Stimulated activated CD4-positive, alpha-beta T cell treated with anti-CD3 and anti-CD28 coated beads, Interleukin-2, amount 100 ng/mL, for 4 hours (primary cell): ENCODE data around the gene FHAD1.
A peak's percentile ranks its signal among the peaks of the same experiment; 100 is the strongest.

Experiments
- DNase-seq: peaks from one replicate; pipeline ENCODE4 v3.0.0-alpha.2; 2020; ENCODE audit warnings: low read depth

The FHAD1 gene

DNA sequence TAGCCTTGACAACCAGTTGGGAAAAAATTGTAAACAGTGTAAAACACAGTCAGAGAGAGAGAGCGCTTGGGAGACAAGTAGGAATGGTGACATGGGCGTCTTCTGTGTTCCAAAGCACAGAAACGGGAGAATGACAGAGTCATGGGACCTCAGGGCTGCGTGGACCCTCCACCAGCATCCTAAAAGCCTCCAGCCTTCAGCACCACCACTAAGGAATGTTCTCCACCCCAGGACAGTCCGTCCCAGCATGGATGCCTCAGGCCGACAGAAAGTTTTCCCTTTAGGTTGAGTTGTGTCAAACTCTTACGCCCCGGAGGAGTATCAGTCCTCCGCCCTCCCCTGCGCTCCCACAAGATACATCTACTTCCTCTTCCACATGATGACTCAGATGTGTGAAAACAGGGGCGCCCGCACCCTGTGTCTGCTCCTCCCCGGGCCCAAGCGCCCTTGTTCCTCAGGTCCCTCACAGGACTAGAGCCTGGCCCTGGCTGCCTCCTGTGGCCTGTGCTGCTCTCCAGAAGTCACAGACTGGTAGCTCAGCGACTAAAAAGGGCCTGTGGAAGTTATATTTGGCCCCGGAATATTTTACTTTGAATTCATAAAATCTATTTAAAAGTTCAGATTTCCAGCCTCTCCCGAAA, 98.8 kb downstream of the FHAD1 start:
- peak; percentile 17 for DNase-seq

GRCh38 chr1:15346346-15347030, 99.5 kb downstream of the FHAD1 start:
- DNase-seq = no peak

DNA sequence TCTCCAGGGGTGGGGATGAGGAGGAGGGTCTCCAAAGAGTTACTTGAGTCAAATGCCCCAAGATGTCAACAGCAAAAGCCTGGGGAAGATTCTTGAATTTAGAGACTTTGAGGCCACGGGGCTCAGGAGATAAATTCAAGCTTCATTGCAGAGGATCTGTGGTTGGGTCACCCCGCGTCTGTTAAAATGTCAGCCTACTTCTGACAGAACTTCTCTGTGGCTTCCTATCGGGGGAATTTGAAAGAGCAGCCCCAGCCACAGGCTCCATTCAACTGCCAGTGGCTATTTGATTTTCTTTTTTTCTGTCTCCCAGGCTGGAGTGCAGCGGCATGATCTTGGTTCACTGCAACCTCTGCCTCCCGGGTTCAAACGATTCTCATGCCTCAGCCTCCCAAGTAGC, 100.2 kb downstream of the FHAD1 start:
- no peak for DNase-seq

DNA sequence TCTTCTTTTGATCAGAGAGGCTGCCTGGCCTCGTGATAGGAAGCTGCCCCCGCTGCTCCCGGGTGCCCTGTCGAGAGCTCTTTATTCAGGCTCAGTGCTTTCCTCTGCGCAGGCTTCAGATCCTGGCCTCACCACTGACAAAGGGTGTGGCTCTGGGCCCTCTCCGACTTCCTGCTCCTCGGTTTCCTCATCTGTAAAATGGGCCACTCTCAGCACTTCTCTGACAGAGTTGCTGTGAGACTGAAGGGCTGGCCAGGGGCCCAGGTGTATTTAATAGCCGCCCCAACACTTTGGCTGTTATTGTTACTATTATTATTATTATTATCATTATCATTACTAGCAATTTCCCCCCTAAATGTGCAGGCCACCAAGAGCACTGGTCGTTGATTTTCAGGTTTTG, 101.6 kb downstream of the FHAD1 start:
- DNase-seq = no peak

- no peak for DNase-seq
Observed at GRCh38 chr1:15349133-15349532, 102.1 kb downstream of the FHAD1 start.

- DNase-seq = no peak
Observed at GRCh38 chr1:15350151-15350550, 103.1 kb downstream of the FHAD1 start.

DNA sequence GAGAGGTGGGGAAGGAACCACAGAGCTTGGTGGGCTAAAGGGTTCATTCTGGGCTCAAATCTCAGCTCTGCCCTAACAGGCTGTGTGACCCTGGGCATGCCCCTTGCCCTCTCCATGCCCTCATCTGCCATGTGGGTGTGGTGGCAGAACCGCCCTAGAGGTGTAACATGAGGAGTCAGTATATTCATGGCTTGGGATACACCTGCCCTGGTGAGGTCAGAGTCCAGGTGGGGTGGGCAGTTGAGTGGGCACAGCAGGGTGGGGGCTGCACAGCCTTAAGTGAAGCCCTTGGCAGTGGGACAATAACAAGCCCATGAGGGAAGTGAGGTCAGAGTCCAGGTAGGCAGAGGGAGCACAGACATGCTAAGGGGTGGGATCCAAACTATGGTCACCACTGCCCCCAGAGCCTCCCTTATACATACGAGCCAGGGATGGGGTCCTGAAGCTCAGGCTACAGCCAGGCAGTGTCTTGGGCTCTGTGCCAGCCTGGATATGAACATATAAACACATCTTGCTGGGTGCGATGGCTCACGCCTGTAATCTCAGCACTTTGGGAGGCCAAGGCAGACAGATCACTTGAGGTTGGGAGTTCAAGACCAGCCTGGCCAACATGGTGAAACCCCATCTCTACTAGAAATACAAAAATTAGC, 103.7 kb downstream of the FHAD1 start:
- DNase-seq = no peak

GRCh38 chr1:15351310-15351709, 104.3 kb downstream of the FHAD1 start:
- no peak for DNase-seq

DNA sequence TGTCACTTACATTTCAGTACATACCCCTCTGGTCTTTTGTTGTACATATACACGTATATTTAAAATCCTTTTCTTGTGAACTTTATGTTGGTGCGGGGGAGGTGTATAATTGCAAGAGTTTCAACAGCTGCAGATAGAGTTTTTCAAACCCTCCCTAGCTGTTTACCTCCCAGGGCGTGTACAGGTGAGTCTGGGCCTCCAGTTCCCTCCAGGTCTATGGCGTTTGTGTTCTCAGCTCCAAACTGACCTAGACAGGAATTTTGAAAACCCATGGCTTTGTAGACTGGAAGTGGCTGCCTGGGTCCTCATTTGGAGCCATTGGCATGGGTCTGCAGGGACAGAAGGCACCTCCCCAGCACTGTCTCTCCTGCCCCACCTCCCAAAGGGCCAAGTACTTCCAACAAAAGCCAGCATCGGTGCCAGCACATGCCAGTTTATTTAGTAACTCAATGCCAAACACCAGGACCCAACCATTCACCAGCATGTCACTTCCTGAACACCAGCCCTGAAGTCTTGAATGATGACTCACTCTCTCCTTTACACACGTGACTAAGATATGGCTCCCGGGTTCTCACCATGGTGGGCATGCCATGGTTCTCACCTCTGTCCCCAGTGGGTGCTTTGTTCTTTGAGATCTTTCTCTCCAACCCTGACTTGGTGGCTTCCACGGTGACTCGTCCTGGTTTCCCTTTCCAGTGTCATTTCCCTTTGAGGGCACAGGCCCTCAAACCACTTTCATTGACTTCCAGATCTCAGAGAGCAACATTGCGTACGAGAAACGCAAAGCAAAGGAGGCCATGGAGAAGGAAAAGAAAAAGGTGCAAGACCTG, 105.3 kb downstream of the FHAD1 start:
- DNase-seq = peak; percentile 24

- no peak for DNase-seq
Observed at GRCh38 chr1:15353839-15354579, 107.0 kb downstream of the FHAD1 start.

- DNase-seq = no peak
Observed at GRCh38 chr1:15354580-15354965, 107.5 kb downstream of the FHAD1 start.

- no peak for DNase-seq
Observed at GRCh38 chr1:15355968-15356625, 109.1 kb downstream of the FHAD1 start.

GRCh38 chr1:15357612-15358207, 110.7 kb downstream of the FHAD1 start:
- no peak for DNase-seq

- DNase-seq = no peak
Observed at GRCh38 chr1:15358565-15359133, 111.6 kb downstream of the FHAD1 start.

GRCh38 chr1:15360700-15361099, 113.7 kb downstream of the FHAD1 start:
- DNase-seq = no peak

GRCh38 chr1:15362096-15362736, 115.2 kb downstream of the FHAD1 start:
- DNase-seq = no peak

DNA sequence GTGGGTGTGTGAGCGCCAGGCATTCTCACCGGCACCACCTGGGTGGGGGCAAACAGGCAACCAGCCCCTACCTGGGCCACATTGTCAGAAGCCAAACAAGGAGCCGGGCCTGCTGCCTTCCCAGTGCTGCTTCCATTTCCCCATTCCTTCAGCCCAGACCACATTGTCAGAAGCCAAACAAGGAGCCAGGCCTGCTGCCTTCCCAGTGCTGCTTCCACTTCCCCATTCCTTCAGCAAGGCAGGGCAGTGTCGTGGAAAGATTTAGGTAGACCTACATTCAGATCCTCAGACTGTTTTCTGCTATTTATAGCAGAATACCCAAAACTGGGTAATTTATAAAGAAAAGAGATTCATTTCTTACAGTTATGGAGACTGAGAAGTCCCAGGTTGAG, 115.7 kb downstream of the FHAD1 start:
- no peak for DNase-seq

GRCh38 chr1:15364740-15365139, 117.7 kb downstream of the FHAD1 start:
- no peak for DNase-seq

GRCh38 chr1:15368888-15369287, 121.9 kb downstream of the FHAD1 start:
- DNase-seq = no peak

- DNase-seq = no peak
Observed at GRCh38 chr1:15370268-15370667, 123.2 kb downstream of the FHAD1 start.
